ENCODE data around the gene CARNS1.
"Not testable (repeated sequence)": the region's sequence is repeated elsewhere in the genome, so short reads cannot be mapped to it uniquely, and the experiment has no call there.

The CARNS1 gene

DNA sequence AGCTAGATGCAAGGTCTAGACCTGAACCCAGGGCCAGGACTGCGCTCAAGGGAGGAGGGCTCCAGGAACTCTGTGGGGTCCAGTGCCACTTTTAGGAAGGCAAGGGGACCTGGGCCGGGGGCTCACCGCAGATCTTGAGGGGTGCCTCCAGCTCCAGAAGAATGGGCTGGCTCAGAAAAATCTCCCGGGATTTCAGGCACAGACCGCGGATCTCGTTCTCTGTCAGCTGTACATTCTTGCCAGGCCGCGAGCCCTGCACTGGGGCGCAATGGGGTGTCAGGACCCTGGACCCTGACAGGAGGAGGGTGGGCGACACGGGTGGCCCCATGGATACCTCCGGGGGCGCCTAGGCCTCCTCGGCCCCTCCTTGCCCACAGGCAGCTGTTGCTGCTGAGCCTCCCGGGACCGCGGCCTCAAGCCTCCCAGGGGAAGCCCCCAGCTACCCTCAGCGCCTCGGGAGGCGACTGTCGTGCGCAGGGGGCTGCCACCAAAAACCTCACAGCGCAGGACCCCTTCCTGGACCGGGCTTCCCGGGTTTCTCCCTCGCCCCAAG lies 14.5 kb upstream of the CARNS1 start:
- DNase-seq (ENCODE audit: low read depth in 1 of 2, low spot score in 1 of 2), result no peak
- TF ChIP-seq, protein P1, sequence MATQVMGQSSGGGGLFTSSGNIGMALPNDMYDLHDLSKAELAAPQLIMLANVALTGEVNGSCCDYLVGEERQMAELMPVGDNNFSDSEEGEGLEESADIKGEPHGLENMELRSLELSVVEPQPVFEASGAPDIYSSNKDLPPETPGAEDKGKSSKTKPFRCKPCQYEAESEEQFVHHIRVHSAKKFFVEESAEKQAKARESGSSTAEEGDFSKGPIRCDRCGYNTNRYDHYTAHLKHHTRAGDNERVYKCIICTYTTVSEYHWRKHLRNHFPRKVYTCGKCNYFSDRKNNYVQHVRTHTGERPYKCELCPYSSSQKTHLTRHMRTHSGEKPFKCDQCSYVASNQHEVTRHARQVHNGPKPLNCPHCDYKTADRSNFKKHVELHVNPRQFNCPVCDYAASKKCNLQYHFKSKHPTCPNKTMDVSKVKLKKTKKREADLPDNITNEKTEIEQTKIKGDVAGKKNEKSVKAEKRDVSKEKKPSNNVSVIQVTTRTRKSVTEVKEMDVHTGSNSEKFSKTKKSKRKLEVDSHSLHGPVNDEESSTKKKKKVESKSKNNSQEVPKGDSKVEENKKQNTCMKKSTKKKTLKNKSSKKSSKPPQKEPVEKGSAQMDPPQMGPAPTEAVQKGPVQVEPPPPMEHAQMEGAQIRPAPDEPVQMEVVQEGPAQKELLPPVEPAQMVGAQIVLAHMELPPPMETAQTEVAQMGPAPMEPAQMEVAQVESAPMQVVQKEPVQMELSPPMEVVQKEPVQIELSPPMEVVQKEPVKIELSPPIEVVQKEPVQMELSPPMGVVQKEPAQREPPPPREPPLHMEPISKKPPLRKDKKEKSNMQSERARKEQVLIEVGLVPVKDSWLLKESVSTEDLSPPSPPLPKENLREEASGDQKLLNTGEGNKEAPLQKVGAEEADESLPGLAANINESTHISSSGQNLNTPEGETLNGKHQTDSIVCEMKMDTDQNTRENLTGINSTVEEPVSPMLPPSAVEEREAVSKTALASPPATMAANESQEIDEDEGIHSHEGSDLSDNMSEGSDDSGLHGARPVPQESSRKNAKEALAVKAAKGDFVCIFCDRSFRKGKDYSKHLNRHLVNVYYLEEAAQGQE (IDR thresholded peaks at IDR 0.05; ENCODE audit: insufficient replicate concordance, low read depth), result no peak
- TF ChIP-seq GABPA (IDR thresholded peaks at IDR 0.05; ENCODE audit: low read depth), result no peak
- 0 out of 2 replicates have a peak, but pooled peaks have one; percentile 3 for TF ChIP-seq POLR2AphosphoS5 (IDR thresholded peaks at IDR 0.05; ENCODE audit: low read depth)
- Histone ChIP-seq H3K27ac (replicated peaks) (peak overlapping the region; percentile 86), H3K27me3 (ENCODE audit: insufficient read depth, poor library complexity, severe bottlenecking) (no peaks in the 10 kb centered on the region), H3K4me3 (replicated peaks; ENCODE audit: insufficient read depth, low read length) (peak overlapping the region; percentile 75)

- peak within 1 kb of the TSS; percentile 94 for H3K27ac ChIP-seq (replicated peaks)
- TF ChIP-seq POLR2AphosphoS5 (IDR thresholded peaks at IDR 0.05; ENCODE audit: low read depth), result peak; percentile 73
- peak; percentile 57 for TF ChIP-seq GABPA (IDR thresholded peaks at IDR 0.05; ENCODE audit: low read depth)
- TF ChIP-seq, protein P1 (IDR thresholded peaks at IDR 0.05; ENCODE audit: insufficient replicate concordance, low read depth), result peak; percentile 18
- TF ChIP-seq SPI1 (IDR thresholded peaks at IDR 0.05; ENCODE audit: borderline replicate concordance, low read depth), result no peak
- TF ChIP-seq, protein P2, sequence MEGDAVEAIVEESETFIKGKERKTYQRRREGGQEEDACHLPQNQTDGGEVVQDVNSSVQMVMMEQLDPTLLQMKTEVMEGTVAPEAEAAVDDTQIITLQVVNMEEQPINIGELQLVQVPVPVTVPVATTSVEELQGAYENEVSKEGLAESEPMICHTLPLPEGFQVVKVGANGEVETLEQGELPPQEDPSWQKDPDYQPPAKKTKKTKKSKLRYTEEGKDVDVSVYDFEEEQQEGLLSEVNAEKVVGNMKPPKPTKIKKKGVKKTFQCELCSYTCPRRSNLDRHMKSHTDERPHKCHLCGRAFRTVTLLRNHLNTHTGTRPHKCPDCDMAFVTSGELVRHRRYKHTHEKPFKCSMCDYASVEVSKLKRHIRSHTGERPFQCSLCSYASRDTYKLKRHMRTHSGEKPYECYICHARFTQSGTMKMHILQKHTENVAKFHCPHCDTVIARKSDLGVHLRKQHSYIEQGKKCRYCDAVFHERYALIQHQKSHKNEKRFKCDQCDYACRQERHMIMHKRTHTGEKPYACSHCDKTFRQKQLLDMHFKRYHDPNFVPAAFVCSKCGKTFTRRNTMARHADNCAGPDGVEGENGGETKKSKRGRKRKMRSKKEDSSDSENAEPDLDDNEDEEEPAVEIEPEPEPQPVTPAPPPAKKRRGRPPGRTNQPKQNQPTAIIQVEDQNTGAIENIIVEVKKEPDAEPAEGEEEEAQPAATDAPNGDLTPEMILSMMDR (IDR thresholded peaks at IDR 0.05; ENCODE audit: insufficient read depth, low read length), result no peak
- H3K27me3 ChIP-seq (ENCODE audit: insufficient read depth, poor library complexity, severe bottlenecking), result no peaks in the 10 kb centered on the region
- DNase-seq (ENCODE audit: low read depth in 1 of 2, low spot score in 1 of 2), result peak; percentile 88 to 89
- H3K4me3 ChIP-seq (replicated peaks; ENCODE audit: insufficient read depth, low read length), result peak within 1 kb of the TSS; percentile 75
Measured at GRCh38 chr11:67401495-67402191, 13.8 kb upstream of the CARNS1 start, which contains the start of gene PPP1CA. Gene PPP1CA, minus strand, starts transcription at chr11:67401858. Its CDS starts 76 bp downstream, at chr11:67401782.

- not testable (repeated sequence) for DNase-seq (ENCODE audit: low read depth in 1 of 2, low spot score in 1 of 2); H3K27me3 ChIP-seq (ENCODE audit: insufficient read depth, poor library complexity, severe bottlenecking); H3K4me3 ChIP-seq (replicated peaks; ENCODE audit: insufficient read depth, low read length)
- peak overlapping the region; percentile 94 for H3K27ac ChIP-seq (replicated peaks)
Measured at GRCh38 chr11:67402192-67402839, 13.2 kb upstream of the CARNS1 start.

DNA sequence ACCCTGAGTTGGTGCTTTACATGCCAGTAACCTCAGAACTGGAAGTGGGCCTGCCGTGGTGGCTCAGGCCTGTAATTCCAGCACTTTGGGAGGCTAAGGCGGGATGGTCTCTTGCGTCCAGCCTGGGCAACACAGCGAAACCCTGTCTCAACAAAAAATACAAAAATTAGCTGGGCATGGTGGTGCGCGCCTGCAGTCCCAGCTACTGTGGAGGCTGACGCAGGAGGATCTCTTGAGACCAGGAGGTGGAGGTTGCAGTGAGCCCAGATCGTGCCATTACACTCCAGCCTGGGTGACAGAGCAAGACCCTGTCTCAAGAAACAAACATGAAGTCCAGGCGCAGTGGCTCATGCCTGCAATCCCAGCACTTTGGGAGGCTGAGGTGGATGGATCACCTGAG lies 12.4 kb upstream of the CARNS1 start:
- peak overlapping the region; percentile 94 for H3K27ac ChIP-seq (replicated peaks)

DNA sequence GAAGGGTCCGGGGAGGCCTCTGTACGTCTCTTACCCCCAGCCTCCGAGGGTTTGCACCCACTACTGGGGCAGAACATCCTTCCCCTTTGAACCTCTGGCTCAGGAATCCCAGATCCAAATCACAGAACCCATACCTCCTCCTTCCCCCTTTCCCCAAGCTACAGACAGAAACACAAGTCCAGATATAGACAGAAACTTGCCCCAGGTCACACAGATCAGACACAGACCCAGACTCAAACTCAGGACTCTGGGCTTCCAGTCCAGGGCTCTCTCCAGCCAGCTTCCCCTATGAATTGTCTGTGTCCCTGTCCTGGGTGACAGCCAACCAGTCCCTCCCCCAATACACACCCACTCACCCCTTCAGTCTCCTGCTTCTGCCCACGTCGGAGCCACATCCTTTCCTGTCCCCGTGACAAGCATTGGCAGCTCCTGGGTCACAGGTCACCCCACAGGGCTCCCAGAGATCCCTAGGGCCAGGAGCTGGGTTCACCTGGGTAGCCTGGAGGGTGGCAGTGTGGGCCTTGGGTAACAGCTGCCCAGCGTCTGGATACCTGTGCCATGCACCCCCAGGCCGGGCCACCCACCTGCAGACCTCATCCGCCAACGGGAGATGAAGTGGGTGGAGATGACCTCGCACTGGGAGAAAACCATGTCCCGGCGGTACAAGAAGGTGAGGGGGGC lies 10.8 kb upstream of the CARNS1 start:
- peak overlapping the region; percentile 58 for H3K4me3 ChIP-seq (replicated peaks; ENCODE audit: insufficient read depth, low read length)
- DNase-seq (ENCODE audit: low read depth in 1 of 2, low spot score in 1 of 2), result peak; percentile 57 to 64

More for the DNA sequence above, 12.4 kb upstream of the CARNS1 start:
- H3K27me3 ChIP-seq (ENCODE audit: insufficient read depth, poor library complexity, severe bottlenecking); DNase-seq (ENCODE audit: low read depth in 1 of 2, low spot score in 1 of 2); H3K4me3 ChIP-seq (replicated peaks; ENCODE audit: insufficient read depth, low read length): not testable (repeated sequence)

More for the DNA sequence above, 10.8 kb upstream of the CARNS1 start:
- Histone ChIP-seq H3K27ac (replicated peaks) (peak overlapping the region; percentile 94), H3K27me3 (ENCODE audit: insufficient read depth, poor library complexity, severe bottlenecking) (no peaks in the 10 kb centered on the region)
- TF ChIP-seq, protein P1 (IDR thresholded peaks at IDR 0.05; ENCODE audit: insufficient replicate concordance, low read depth), result no peak
- TF ChIP-seq, protein P2 (IDR thresholded peaks at IDR 0.05; ENCODE audit: insufficient read depth, low read length), result no peak
- no peak for TF ChIP-seq POLR2AphosphoS5 (IDR thresholded peaks at IDR 0.05; ENCODE audit: low read depth)
- no peak for TF ChIP-seq GABPA (IDR thresholded peaks at IDR 0.05; ENCODE audit: low read depth)
- no peak for TF ChIP-seq SPI1 (IDR thresholded peaks at IDR 0.05; ENCODE audit: borderline replicate concordance, low read depth)

Measured in HL-60 (cell line).